GM10847 (cell line): ENCODE measurements around the gene NDUFS3.

ENCODE experiments used
- POLR2A ChIP-seq: IDR thresholded peaks from 2 replicates; pipeline ENCODE4 v1.6.1; 2011; ENCODE audit not compliant: insufficient read length; ENCODE audit errors: extremely low read depth

Gene NDUFS3

GRCh38 chr11:47552566-47553405 lies 26.1 kb upstream of the NDUFS3 start, which contains the start of gene CELF1:
CELF1 (minus strand) TSS chr11:47553132; CDS start chr11:47499523, 53,609 bp downstream.
- peak; percentile 75 for TF ChIP-seq POLR2A

GRCh38 chr11:47553406-47553743 lies 25.5 kb upstream of the NDUFS3 start:
- no peak for TF ChIP-seq POLR2A

- TF ChIP-seq POLR2A: no peak
These were observed 20.2 kb upstream of the NDUFS3 start for GRCh38 chr11:47558695-47559094.

- no peak for TF ChIP-seq POLR2A
These were observed 18.4 kb upstream of the NDUFS3 start for GRCh38 chr11:47560426-47560825.

GRCh38 chr11:47564933-47565339 lies 13.9 kb upstream of the NDUFS3 start:
- no peak for TF ChIP-seq POLR2A

- TF ChIP-seq POLR2A: peak; percentile 88
These were observed 13.3 kb upstream of the NDUFS3 start, which contains the start of gene PTPMT1 for GRCh38 chr11:47565340-47566148. PTPMT1 (plus strand) TSS chr11:47565599; CDS start chr11:47565623, 24 bp downstream.

- TF ChIP-seq POLR2A: no peak
These were observed 12.7 kb upstream of the NDUFS3 start for GRCh38 chr11:47566149-47566698.

- TF ChIP-seq POLR2A: no peak
These were observed 9.2 kb upstream of the NDUFS3 start for GRCh38 chr11:47569646-47570045.

GRCh38 chr11:47570651-47571356 lies 8.1 kb upstream of the NDUFS3 start:
- no peak for TF ChIP-seq POLR2A

- TF ChIP-seq POLR2A: no peak
These were observed 7.5 kb upstream of the NDUFS3 start for GRCh38 chr11:47571357-47571729.

GRCh38 chr11:47571895-47572294 lies 7.0 kb upstream of the NDUFS3 start:
- TF ChIP-seq POLR2A: no peak

- TF ChIP-seq POLR2A: no peak
These were observed 6.1 kb upstream of the NDUFS3 start for GRCh38 chr11:47572715-47573255.

- no peak for TF ChIP-seq POLR2A
These were observed 5.6 kb upstream of the NDUFS3 start for GRCh38 chr11:47573321-47573720.

GRCh38 chr11:47577460-47578041 lies 1.3 kb upstream of the NDUFS3 start:
- no peak for TF ChIP-seq POLR2A
